HepG2 (cell line): ENCODE measurements around the gene FAM111B. TPM values are rescaled to one million over a fixed set of nuclear protein-coding genes. Genes with fewer than 3 reads are reported as not detected.
A peak's percentile ranks its signal among the peaks of the same experiment; 100 is the strongest.

Experiments used
- ATAC-seq: fragments of 200-7000 bp; cut with Tn5 transposase; 3 replicates; pipeline ENCODE4 v1.9.1; 2020; ENCODE audit warnings: mild to moderate bottlenecking, moderate library complexity
- BruUV-seq: library from RNA; stranded (reverse); fragments of 400-500 nt; replicated peaks from 2 replicates; lab custom pipeline; 2021; lab: Mats Ljungman, UMichigan
- CTCF ChIA-PET: fragments of 300-600 bp; formaldehyde crosslinking; extraction: SDS; loops from one replicate; lab custom pipeline; 2021; ENCODE audit warnings: low total read pairs, inconsistent platforms, low intra/inter-chr PET ratio; lab: Yijun Ruan, JAX
- POLR2A ChIA-PET: fragments of 350-600 bp; sonication (Branson Sonifier 250); formaldehyde crosslinking; loops from one replicate; lab custom pipeline; 2020; ENCODE audit warnings: antibody characterized with exemption, inconsistent platforms; lab: Yijun Ruan, JAX
- DNase-seq: peaks from one replicate; pipeline ENCODE4 v3.0.0-alpha.2; 2015; ENCODE audit warnings: low spot score
- FAIRE-seq: peaks from 3 replicates; lab custom pipeline; 2011; peaks lifted over from hg19 to GRCh38; lab: Jason Lieb, UNC
- H2AFZ ChIP-seq: one replicate; pipeline ENCODE4 v1.6.1; 2011; ENCODE audit warnings: low read length, inconsistent platforms
- H3K27ac ChIP-seq: fragments of 300-600 bp; 3 replicates; pipeline ENCODE4 v1.8.0; 2011; ENCODE audit warnings: mixed run types, mild to moderate bottlenecking, mixed read lengths, low read length, inconsistent platforms; ENCODE audit not compliant: insufficient read depth; ENCODE audit errors: extremely low read length
- H3K27me3 ChIP-seq, 2 experiments: fragments of 200-600 bp in 1 of 2; 2 replicates in 1 of 2; 3 replicates in 1 of 2; pipeline versions ENCODE4 v1.6.0 to v1.8.0; 2011; ENCODE audit warnings: low read length in 2 of 2, mild to moderate bottlenecking in 2 of 2, moderate library complexity in 2 of 2, inconsistent platforms in 1 of 2; ENCODE audit not compliant: insufficient read depth in 2 of 2, control insufficient read depth in 1 of 2
- H3K36me3 ChIP-seq, 2 experiments: fragments of 200-600 bp in 1 of 2; replicated peaks in 1 of 2; 2 replicates in 1 of 2; 3 replicates in 1 of 2; pipeline versions ENCODE4 v1.5.1 to v1.8.0; 2011; ENCODE audit warnings: low read length in 2 of 2, inconsistent platforms in 1 of 2; ENCODE audit not compliant: insufficient read depth in 2 of 2, control insufficient read depth in 1 of 2
- H3K4me1 ChIP-seq: 2 replicates; pipeline ENCODE4 v1.5.1; 2012; ENCODE audit warnings: low read length, inconsistent platforms; ENCODE audit not compliant: insufficient read depth
- H3K4me2 ChIP-seq: 2 replicates; pipeline ENCODE4 v1.6.0; 2011; ENCODE audit warnings: low read depth, low read length, inconsistent platforms
- H3K4me3 ChIP-seq, 3 experiments: fragments of 200-600 bp in 1 of 3; sonication (generic), shearing (Covaris generic) in 1 of 3; replicated peaks in 1 of 3; 2 replicates each; pipeline ENCODE4 v1.5.1; 2011 to 2016; ENCODE audit warnings: low read length in 3 of 3, inconsistent platforms in 2 of 3, low read depth in 2 of 3, mild to moderate bottlenecking in 2 of 3, control low read depth in 1 of 3, mixed read lengths in 1 of 3; ENCODE audit not compliant: insufficient read depth in 1 of 3
- H3K79me2 ChIP-seq: one replicate; pipeline ENCODE4 v1.6.1; 2011; ENCODE audit warnings: low read length, inconsistent platforms; ENCODE audit not compliant: insufficient read depth
- H3K9ac ChIP-seq: 2 replicates; pipeline ENCODE4 v1.6.0; 2011; ENCODE audit warnings: mild to moderate bottlenecking, low read depth, low read length, inconsistent platforms; ENCODE audit not compliant: insufficient read depth
- H3K9me3 ChIP-seq: 2 replicates; pipeline ENCODE4 v1.5.1; 2012; ENCODE audit warnings: mild to moderate bottlenecking, low read length
- H4K20me1 ChIP-seq: 2 replicates; pipeline ENCODE4 v1.6.0; 2011; ENCODE audit warnings: inconsistent platforms, mild to moderate bottlenecking, low read length, moderate library complexity; ENCODE audit not compliant: insufficient read depth
- CREB3 ChIP-seq: sonication (generic); formaldehyde crosslinking; IDR thresholded peaks from 2 replicates; pipeline ENCODE4 v1.5.0; 2020; ENCODE audit warnings: missing genetic modification reagents
- FOXK2 ChIP-seq: fragments of 450-650 bp; IDR thresholded peaks from 2 replicates; pipeline ENCODE4 v1.6.1; 2016
- GATA4 ChIP-seq: sonication (generic); IDR thresholded peaks from 2 replicates; pipeline ENCODE4 v1.6.1; 2016; ENCODE audit warnings: antibody characterized with exemption, low read depth, borderline replicate concordance
- MAFF ChIP-seq: IDR thresholded peaks from 2 replicates; pipeline ENCODE4 v1.6.1; 2011; ENCODE audit warnings: low read depth, low read length, improper control_type of control experiment
- MAFK ChIP-seq, 2 experiments: IDR thresholded peaks in 1 of 2; conservative IDR thresholded peaks in 1 of 2; 2 replicates each; pipeline ENCODE4 v1.6.1; 2011; ENCODE audit warnings: improper control_type of control experiment in 2 of 2, low read length in 2 of 2
- MED13 ChIP-seq: sonication (generic); formaldehyde crosslinking; IDR thresholded peaks from 2 replicates; pipeline ENCODE4 v1.5.0; 2020; ENCODE audit warnings: missing genetic modification reagents
- MTA3 ChIP-seq: sonication (generic); formaldehyde crosslinking; IDR thresholded peaks from 2 replicates; pipeline ENCODE4 v1.4.0; 2020; ENCODE audit warnings: missing genetic modification reagents
- NFYB ChIP-seq: sonication (generic); formaldehyde crosslinking; IDR thresholded peaks from 2 replicates; pipeline ENCODE4 v1.4.0; 2020; ENCODE audit warnings: missing genetic modification reagents
- POLR2A ChIP-seq, 2 experiments: IDR thresholded peaks; 2 replicates each; pipeline ENCODE4 v1.6.1; 2011; ENCODE audit warnings: low read depth in 2 of 2, low read length in 2 of 2, mild to moderate bottlenecking in 1 of 2, moderate library complexity in 1 of 2; ENCODE audit not compliant: insufficient read depth in 1 of 2
- SNAI1 ChIP-seq: sonication (generic); formaldehyde crosslinking; IDR thresholded peaks from 2 replicates; pipeline ENCODE4 v1.5.0; 2020; ENCODE audit warnings: mild to moderate bottlenecking, missing genetic modification reagents, borderline replicate concordance
- ZGPAT ChIP-seq: IDR thresholded peaks from 2 replicates; pipeline ENCODE4 v1.6.1; 2016; ENCODE audit warnings: mild to moderate bottlenecking
- ZNF12 ChIP-seq: sonication (generic); formaldehyde crosslinking; IDR thresholded peaks from 2 replicates; pipeline ENCODE4 v1.5.0; 2020; ENCODE audit warnings: missing genetic modification reagents
- ZNF367 ChIP-seq: sonication (generic); formaldehyde crosslinking; IDR thresholded peaks from 2 replicates; pipeline ENCODE4 v1.4.0; 2020; ENCODE audit warnings: missing genetic modification reagents, borderline replicate concordance
- ZNF580 ChIP-seq: IDR thresholded peaks from 2 replicates; pipeline ENCODE4 v1.6.1; 2016; ENCODE audit warnings: low read depth, borderline replicate concordance
- ZSCAN22 ChIP-seq: sonication (generic); formaldehyde crosslinking; IDR thresholded peaks from 2 replicates; pipeline ENCODE4 v1.4.0; 2020; ENCODE audit warnings: mild to moderate bottlenecking, missing genetic modification reagents
- in situ Hi-C: cut with HindIII; loops from 2 replicates; pipeline ENCODE4 v1.10.0; 2017; ENCODE audit warnings: low pct_unique_long_range_greater_than_20kb; ENCODE audit not compliant: extremely low pct_ligation_motif_present
- intact Hi-C: fragments of 100-400 bp; cut with micrococcal nuclease; formaldehyde crosslinking; loops from one replicate; pipeline ENCODE4 v1.10.0; 2022; ENCODE audit not compliant: unreplicated experiment
- polyA plus RNA-seq, 8 experiments: library from polyadenylated mRNA; depleted of rRNA in 3 of 8; stranded (reverse) in 7 of 8; unstranded in 1 of 8; fragments of >200 nt; fragmentation: Illumina TruSeq in 4 of 8; extraction: Trizol in 4 of 8; gene quantifications; 2 replicates each; pipeline versions ENCODE4 v1.2.1 to v1.2.3, GENCODE V29; 2011 to 2016; ENCODE audit warnings: low read depth in 4 of 8, missing spikeins in 1 of 8, mixed read lengths in 1 of 8; ENCODE audit not compliant: insufficient read depth in 1 of 8
- total RNA-seq, 5 experiments: library from RNA; depleted of rRNA; stranded (reverse); fragments of >200 nt; fragmentation: Illumina TruSeq; extraction: Trizol; gene quantifications; 2 replicates each; pipeline ENCODE4 v1.2.3, GENCODE V29; 2016; ENCODE audit warnings: low read depth in 1 of 5

FAM111B gene
- total and polyA plus RNA-seq, 2 of the 13 experiments (the other 11 are each of a cell fraction or from before 2014, with no cell fraction given), result 1.6 to 28.2 TPM

GRCh38 chr11:59119826-59120225, 12.8 kb downstream of the FAM111B start:
- H3K4me2 ChIP-seq, result no peak overlapping the region

More at GRCh38 chr11:59119826-59120225, 12.8 kb downstream of the FAM111B start:
- in situ Hi-C loops, result no loop called here
- no peak for FAIRE-seq
- Histone ChIP-seq H3K27ac (no peak overlapping the region), H4K20me1 (no peaks in the 10 kb centered on the region), H3K4me1 (0 out of 2 replicates have a peak, but pooled peaks cover 7% of the 10 kb centered on the region), H3K9me3 (peaks cover 24% of the 10 kb centered on the region), H2AFZ (no peak overlapping the region), H3K79me2 (no peaks in the 10 kb centered on the region), H3K4me3 (no peak overlapping the region), H3K27me3 (no peaks in the 10 kb centered on the region), H3K9ac (no peak overlapping the region), H3K36me3 (peaks cover 0 to 17% of the 10 kb centered on the region in 2 experiments; a peak in 3 of 5 replicates)
- BruUV-seq, result no TSS peak
- ChIA-PET CTCF (no interaction called here), POLR2A (no interaction called here)
- TF ChIP-seq MAFF, result peak; percentile 97
- TF ChIP-seq MAFK (conservative IDR thresholded peaks at IDR 0.05 in 1 of 2, IDR thresholded peaks at IDR 0.05 in 1 of 2; ENCODE audit: low read length in 2 of 2), result peak; percentile 96 to 99
- TF ChIP-seq POLR2A (IDR thresholded peaks at IDR 0.05; ENCODE audit: insufficient read depth in 1 of 2, low read depth in 2 of 2, low read length in 2 of 2), result no peak
- TF ChIP-seq ZSCAN22 (CRISPR knock-in tag), result no peak
- TF ChIP-seq ZNF367 (CRISPR knock-in tag), result no peak
- no peak for TF ChIP-seq MED13 (CRISPR knock-in tag)
- TF ChIP-seq FOXK2, result no peak
- TF ChIP-seq ZNF580 (CRISPR knock-in tag), result no peak
- TF ChIP-seq ZNF12 (CRISPR knock-in tag), result no peak
- TF ChIP-seq CREB3, result no peak
- TF ChIP-seq ZGPAT (CRISPR knock-in tag), result no peak
- TF ChIP-seq SNAI1 (CRISPR knock-in tag), result no peak
- no peak for TF ChIP-seq GATA4
- TF ChIP-seq NFYB, result no peak
- no peak for TF ChIP-seq MTA3 (CRISPR knock-in tag)
- TF ChIP-seq, all 625 proteins: peak for 2
- intact Hi-C loops, result no loop called here
- DNase-seq (no peak), ATAC-seq (no peak)
